Thyroid gland (tissue), 4 donors: Measurements from ENCODE around the gene SLC5A11. TPM values are rescaled to one million over a fixed set of nuclear protein-coding genes. Genes with fewer than 3 reads are reported as not detected.

Source experiments
- DNase-seq, 2 donors: peaks; one replicate each; pipeline ENCODE4 v3.0.0-alpha.2; 2019
- H3K27ac ChIP-seq, 3 donors: fragments of 200-600 bp; sonication (generic); 1 replicate in 2 of 3; 2 replicates in 1 of 3; pipeline ENCODE4 v1.5.1; 2016 to 2019; ENCODE audit warnings: mild to moderate bottlenecking in 1 of 3, moderate library complexity in 1 of 3
- H3K27me3 ChIP-seq: fragments of 200-600 bp; sonication (generic); one replicate; pipeline ENCODE4 v1.5.1; 2019
- H3K36me3 ChIP-seq, 2 donors: fragments of 200-600 bp; sonication (generic); one replicate each; pipeline ENCODE4 v1.5.1; 2016 to 2019
- H3K4me1 ChIP-seq, 2 donors: fragments of 200-600 bp; sonication (generic); one replicate each; pipeline ENCODE4 v1.5.1; 2017 to 2019
- H3K4me3 ChIP-seq, 3 donors: fragments of 200-600 bp; sonication (generic); replicated peaks in 1 of 3; 1 replicate in 2 of 3; 2 replicates in 1 of 3; pipeline ENCODE4 v1.5.1; 2016; ENCODE audit warnings: mild to moderate bottlenecking in 1 of 3
- H3K9me3 ChIP-seq: fragments of 200-600 bp; sonication (generic); one replicate; pipeline ENCODE4 v1.5.1; 2017
- CTCF ChIP-seq, 6 experiments: fragments of 200-600 bp in 3 of 6; fragments of 450-650 bp in 3 of 6; sonication (generic) in 3 of 6; IDR thresholded peaks; one replicate each; pipeline ENCODE4 v1.5.1; 2016 to 2019; ENCODE audit warnings: antibody characterized with exemption in 6 of 6, mild to moderate bottlenecking in 2 of 6, inconsistent platforms in 1 of 6, moderate library complexity in 1 of 6
- POLR2A ChIP-seq, 2 donors: fragments of 450-650 bp; IDR thresholded peaks; one replicate each; pipeline ENCODE4 v1.6.1; 2017; ENCODE audit warnings: antibody characterized with exemption in 2 of 2, mild to moderate bottlenecking in 2 of 2, moderate library complexity in 1 of 2
- WGBS, 2 donors: methylation state at CpG; one replicate each; pipeline ENCODE4 v1.1.5; 2017; 5-methylcytosine and 5-hydroxymethylcytosine counted together
- intact Hi-C: fragments of 100-400 bp; cut with DNase I; formaldehyde crosslinking; loops from one replicate; pipeline ENCODE4 v1.15.1; 2023
- total RNA-seq, 4 donors: library from RNA; depleted of rRNA; stranded (reverse); fragments of >200 nt; gene quantifications; one replicate each; pipeline ENCODE4 v1.2.3, GENCODE V29; 2016

The SLC5A11 gene
- total RNA-seq, 4 donors from 2014 or later, result 0.22 TPM; not detected in 3

GRCh38 chr16:24921229-24921628, 75.5 kb downstream of the SLC5A11 start:
- H3K4me3 ChIP-seq, result no peak overlapping the region
- peaks cover 16 to 44% of the 10 kb centered on the region in 2 donors for H3K36me3 ChIP-seq
- H3K27me3 ChIP-seq, result no peaks in the 10 kb centered on the region
- TF ChIP-seq POLR2A (IDR thresholded peaks at IDR 0.05) (no peak), CTCF (IDR thresholded peaks at IDR 0.05) (no peak)
- no peak for DNase-seq
- WGBS, 2 donors, result 95 to 98% methylated on average over 8 of the region's 8 CpGs
- no peak overlapping the region for H3K27ac ChIP-seq
- H3K9me3 ChIP-seq, result no peaks in the 10 kb centered on the region
- intact Hi-C loops, result no loop called here
- H3K4me1 ChIP-seq, result no peaks in the 10 kb centered on the region

GRCh38 chr16:24925163-24925562, 79.4 kb downstream of the SLC5A11 start:
- intact Hi-C loops, result no loop called here
- 85 to 90% methylated on average over 2 of the region's 2 CpGs for WGBS, 2 donors
- no peak for DNase-seq
- H3K4me1 ChIP-seq, result no peaks in the 10 kb centered on the region
- H3K36me3 ChIP-seq, result peaks cover 8 to 21% of the 10 kb centered on the region in 2 donors
- H3K9me3 ChIP-seq, result no peaks in the 10 kb centered on the region
- no peak overlapping the region for H3K27ac ChIP-seq
- TF ChIP-seq CTCF (IDR thresholded peaks at IDR 0.05) (no peak), POLR2A (IDR thresholded peaks at IDR 0.05) (no peak)
- H3K27me3 ChIP-seq, result no peaks in the 10 kb centered on the region
- H3K4me3 ChIP-seq, result no peak overlapping the region

DNA sequence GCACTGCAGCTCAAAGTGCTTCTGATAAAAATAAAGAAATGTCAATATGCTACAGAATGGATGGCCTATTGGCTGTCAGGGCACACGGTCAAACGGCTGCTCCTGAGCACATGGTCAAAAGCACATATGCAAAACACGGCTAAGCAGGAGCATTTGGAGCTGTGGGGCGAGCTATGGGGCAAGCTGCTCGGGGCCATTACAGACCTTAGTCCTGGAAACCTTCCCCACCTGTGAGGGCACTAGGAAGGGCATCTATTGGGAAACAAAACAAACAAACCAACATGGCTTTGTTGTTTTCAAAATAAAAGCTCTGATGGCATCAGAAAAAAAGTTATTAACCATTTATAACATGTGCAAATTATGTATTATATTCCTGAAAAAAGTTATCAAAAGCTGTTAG, 83.6 kb downstream of the SLC5A11 start:
- H3K9me3 ChIP-seq, result no peaks in the 10 kb centered on the region

GRCh38 chr16:24930440-24930839, 84.7 kb downstream of the SLC5A11 start:
- Histone ChIP-seq H3K4me1 (no peaks in the 10 kb centered on the region), H3K9me3 (no peaks in the 10 kb centered on the region), H3K27me3 (no peaks in the 10 kb centered on the region), H3K36me3 (peaks cover 43% of the 10 kb centered on the region in 2 donors), H3K27ac (no peak overlapping the region), H3K4me3 (no peak overlapping the region)
- intact Hi-C loops, result no loop called here
- TF ChIP-seq POLR2A (IDR thresholded peaks at IDR 0.05) (no peak), CTCF (IDR thresholded peaks at IDR 0.05) (no peak)
- DNase-seq, result no peak
- 93 to 98% methylated on average over 6 of the region's 6 CpGs for WGBS, 2 donors

More for the DNA sequence above, 83.6 kb downstream of the SLC5A11 start:
- Histone ChIP-seq H3K27ac (no peak overlapping the region), H3K27me3 (no peaks in the 10 kb centered on the region), H3K4me1 (no peaks in the 10 kb centered on the region), H3K36me3 (peaks cover 36 to 37% of the 10 kb centered on the region in 2 donors), H3K4me3 (no peak overlapping the region)
- TF ChIP-seq POLR2A (IDR thresholded peaks at IDR 0.05), result no peak
- no peak for TF ChIP-seq CTCF (IDR thresholded peaks at IDR 0.05)
- no peak for DNase-seq
- 86 to 91% methylated on average over 5 of the region's 5 CpGs for WGBS, 2 donors
- intact Hi-C loops, result no loop called here

GRCh38 chr16:24931091-24931490, 85.3 kb downstream of the SLC5A11 start:
- H3K4me1 ChIP-seq, result no peaks in the 10 kb centered on the region
- TF ChIP-seq CTCF (IDR thresholded peaks at IDR 0.05) (no peak), POLR2A (IDR thresholded peaks at IDR 0.05) (no peak)
- WGBS, 2 donors, result 94 to 98% methylated on average over 11 to 12 of the region's 12 CpGs
- intact Hi-C loops, result no loop called here
- no peak for DNase-seq
- H3K36me3 ChIP-seq, result peaks cover 43% of the 10 kb centered on the region in 2 donors
- H3K27ac ChIP-seq, result no peak overlapping the region
- H3K27me3 ChIP-seq, result no peaks in the 10 kb centered on the region
- no peak overlapping the region for H3K4me3 ChIP-seq
- no peaks in the 10 kb centered on the region for H3K9me3 ChIP-seq
